B cell (primary cell): ENCODE measurements around the gene MICOS13. TPM values are rescaled to one million over a fixed set of nuclear protein-coding genes. Genes with fewer than 3 reads are reported as not detected.

Experiments used
- ATAC-seq: fragments of 200-7000 bp; cut with Tn5 transposase; one replicate; pipeline ENCODE4 v1.10.0; 2021; ENCODE audit warnings: low read depth, mild to moderate bottlenecking, moderate number of reproducible peaks, moderate library complexity
- CTCF ChIA-PET: fragments of 350-600 bp; sonication (Branson Sonifier 250); formaldehyde crosslinking; loops from one replicate; lab custom pipeline; 2021; ENCODE audit warnings: antibody characterized with exemption, inconsistent platforms; lab: Charles Lee
- POLR2A ChIA-PET: fragments of 350-600 bp; sonication (Branson Sonifier 250); formaldehyde crosslinking; loops from one replicate; lab custom pipeline; 2021; ENCODE audit warnings: antibody characterized with exemption; lab: Charles Lee
- DNase-seq: peaks from one replicate; pipeline ENCODE4 v3.0.0; 2013
- H2AFZ ChIP-seq: 2 replicates; pipeline ENCODE4 v1.6.1; 2012; ENCODE audit warnings: mild to moderate bottlenecking, low read depth, low read length; ENCODE audit not compliant: insufficient read depth, poor library complexity, severe bottlenecking
- H3K27ac ChIP-seq, 2 donors: 1 replicate in 1 of 2; 2 replicates in 1 of 2; pipeline ENCODE4 v1.5.1; 2012 to 2013; ENCODE audit warnings: low read length in 2 of 2, mild to moderate bottlenecking in 2 of 2, moderate library complexity in 1 of 2
- H3K27me3 ChIP-seq, 4 experiments: fragments of 200-600 bp in 1 of 4; sonication (generic) in 1 of 4; replicated peaks in 1 of 4; 1 replicate in 2 of 4; 2 replicates in 2 of 4; pipeline versions ENCODE4 v1.6.1 to v1.7.0; 2013 to 2016; ENCODE audit warnings: low read length in 3 of 4, mild to moderate bottlenecking in 2 of 4, mixed read lengths in 1 of 4, moderate library complexity in 1 of 4; ENCODE audit not compliant: insufficient read depth in 4 of 4, control insufficient read depth in 3 of 4; ENCODE audit errors: control extremely low read depth in 1 of 4
- H3K36me3 ChIP-seq, 2 experiments: replicated peaks in 1 of 2; 1 replicate in 1 of 2; 2 replicates in 1 of 2; pipeline versions ENCODE4 v1.6.1 to v1.7.1; 2013; ENCODE audit warnings: low read length in 1 of 2; ENCODE audit not compliant: insufficient read depth in 2 of 2, control insufficient read depth in 1 of 2; ENCODE audit errors: control extremely low read depth in 1 of 2, extremely low read depth in 1 of 2
- H3K4me1 ChIP-seq, 2 donors: fragments of 200-600 bp in 1 of 2; sonication (generic) in 1 of 2; 1 replicate in 1 of 2; 2 replicates in 1 of 2; pipeline versions ENCODE4 v1.5.1 to v1.6.1; 2013 to 2017; ENCODE audit warnings: low read length in 2 of 2; ENCODE audit not compliant: control insufficient read depth in 2 of 2, insufficient read depth in 2 of 2
- H3K4me2 ChIP-seq: replicated peaks from 2 replicates; pipeline ENCODE3; 2012; ENCODE audit warnings: mild to moderate bottlenecking, low read depth, low read length; ENCODE audit not compliant: poor library complexity, severe bottlenecking
- H3K4me3 ChIP-seq, 5 experiments: fragments of 200-600 bp in 1 of 5; sonication (generic) in 1 of 5; 1 replicate in 3 of 5; 2 replicates in 2 of 5; pipeline versions ENCODE4 v1.5.1 to v1.7.0; 2011 to 2016; ENCODE audit warnings: low read length in 4 of 5, mild to moderate bottlenecking in 4 of 5, low read depth in 2 of 5, control low read depth in 1 of 5, moderate library complexity in 1 of 5; ENCODE audit not compliant: insufficient read depth in 1 of 5; ENCODE audit errors: control extremely low read depth in 1 of 5, extremely low read depth in 1 of 5
- H3K79me2 ChIP-seq: fragments of 200-600 bp; sonication (generic); one replicate; pipeline ENCODE4 v1.6.0; 2016; ENCODE audit warnings: low read length; ENCODE audit not compliant: control insufficient read depth, insufficient read depth
- H3K9ac ChIP-seq: fragments of 200-600 bp; sonication (generic); 2 replicates; pipeline ENCODE4 v1.6.1; 2017; ENCODE audit warnings: mild to moderate bottlenecking, low read length, moderate library complexity
- H3K9me3 ChIP-seq, 3 donors: one replicate each; pipeline versions ENCODE4 v1.6.1 to v1.7.1; 2013; ENCODE audit warnings: low read length in 2 of 3; ENCODE audit not compliant: control insufficient read depth in 2 of 3, insufficient read depth in 1 of 3; ENCODE audit errors: control extremely low read depth in 1 of 3
- H4K20me1 ChIP-seq: 2 replicates; pipeline ENCODE4 v1.6.0; 2012; ENCODE audit warnings: mild to moderate bottlenecking, low read length; ENCODE audit not compliant: insufficient read depth, control insufficient read depth, poor library complexity, severe bottlenecking
- H3K27ac Mint-ChIP-seq: one replicate; pipeline ENCODE4 v1.8.0; 2021; ENCODE audit warnings: mixed read lengths
- H3K27me3 Mint-ChIP-seq: one replicate; pipeline ENCODE4 v1.8.0; 2021; ENCODE audit warnings: mixed read lengths
- H3K4me1 Mint-ChIP-seq: one replicate; pipeline ENCODE4 v1.8.0; 2021; ENCODE audit warnings: mixed read lengths
- H3K4me3 Mint-ChIP-seq: one replicate; pipeline ENCODE4 v1.8.0; 2021; ENCODE audit warnings: mixed read lengths
- H3K9me3 Mint-ChIP-seq: one replicate; pipeline ENCODE4 v1.8.0; 2022; ENCODE audit warnings: mixed read lengths; ENCODE audit not compliant: insufficient read depth
- EZH2 ChIP-seq: IDR thresholded peaks from 2 replicates; pipeline ENCODE4 v1.6.1; 2012; ENCODE audit warnings: borderline replicate concordance, low read depth, mild to moderate bottlenecking, moderate library complexity, low read length; ENCODE audit not compliant: insufficient read depth, poor library complexity, severe bottlenecking
- WGBS: methylation state at CpG from one replicate; pipeline ENCODE4 v1.1.5; 2013; ENCODE audit warnings: missing lambda C conversion rate; ENCODE audit not compliant: insufficient coverage; 5-methylcytosine and 5-hydroxymethylcytosine counted together
- intact Hi-C: fragments of 100-400 bp; cut with micrococcal nuclease; formaldehyde crosslinking; loops from one replicate; pipeline ENCODE4 v1.10.0; 2022
- polyA plus RNA-seq: library from polyadenylated mRNA; depleted of rRNA; stranded (reverse); fragments of >200 nt; gene quantifications from 2 replicates; pipeline ENCODE4 v1.2.3, GENCODE V29; 2012
- total RNA-seq, 2 donors: library from RNA; stranded (reverse); fragments of 120-200 nt in 1 of 2; gene quantifications; 1 replicate in 1 of 2; 2 replicates in 1 of 2; pipeline versions ENCODE4 v1.2.3 to v1.2.4, GENCODE V29; 2013 to 2022
- TF ChIP-seq, protein P1 (sequence below): fragments of 200-600 bp; IDR thresholded peaks from one replicate; pipeline ENCODE4 v1.8.0; 2022; ENCODE audit warnings: antibody characterized with exemption, mild to moderate bottlenecking

MICOS13 gene
- total and polyA plus RNA-seq, 2 donors (not counting 1 experiment from before 2014, with no cell fraction given): 30.8 to 41.9 TPM

DNA sequence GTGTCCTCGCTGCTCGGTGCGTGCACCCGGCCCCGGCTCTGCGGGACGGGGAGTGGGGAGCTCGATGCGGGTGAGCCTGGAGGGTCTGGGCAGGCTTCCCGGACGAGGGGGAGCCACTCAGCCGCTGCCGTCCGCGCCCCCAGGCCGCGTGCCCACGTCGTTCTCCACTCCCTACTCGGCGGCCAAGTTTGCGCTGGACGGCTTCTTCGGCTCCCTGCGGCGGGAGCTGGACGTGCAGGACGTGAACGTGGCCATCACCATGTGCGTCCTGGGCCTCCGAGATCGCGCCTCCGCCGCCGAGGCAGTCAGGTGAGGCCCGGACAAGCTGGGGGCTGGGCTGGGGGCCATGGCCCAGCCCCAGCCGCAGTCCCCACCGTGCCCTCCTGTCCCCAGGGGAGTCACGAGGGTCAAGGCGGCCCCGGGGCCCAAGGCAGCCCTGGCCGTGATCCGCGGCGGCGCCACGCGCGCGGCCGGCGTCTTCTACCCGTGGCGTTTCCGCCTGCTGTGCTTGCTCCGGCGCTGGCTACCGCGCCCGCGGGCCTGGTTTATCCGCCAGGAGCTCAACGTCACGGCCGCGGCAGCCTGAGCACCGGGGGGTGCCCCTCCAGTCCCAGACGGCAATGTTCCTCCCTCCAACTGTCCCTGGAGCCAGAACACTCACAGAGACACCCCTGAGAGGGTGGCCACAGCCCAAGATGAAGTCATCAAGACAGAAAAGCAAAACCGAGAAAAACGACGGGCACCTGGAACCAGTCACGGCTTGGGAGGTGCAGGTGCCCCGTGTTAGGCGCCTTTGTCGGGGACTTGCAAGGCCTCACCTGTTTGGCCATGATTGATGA, 7.3 kb upstream of the MICOS13 start:
- Histone ChIP-seq H3K9ac (peak overlapping the region; percentile 70), H3K4me2 (peak overlapping the region; percentile 83), H3K4me3 (peak overlapping the region in 4 of 5 experiments; percentile 44 to 71 (median 68)), H3K9me3 (peaks cover 0 to 12% (median 0%) of the 10 kb centered on the region in 3 donors), H3K36me3 (peaks cover 0 to 13% of the 10 kb centered on the region in 2 experiments), H3K79me2 (peaks cover 24% of the 10 kb centered on the region), H2AFZ (peak overlapping the region; percentile 80), H3K27me3 (no peaks in the 10 kb centered on the region), H4K20me1 (peaks cover 24% of the 10 kb centered on the region), H3K27ac (no peak overlapping the region), H3K4me1 (peaks cover 14 to 39% of the 10 kb centered on the region in 2 donors)
- ATAC-seq (no peak), DNase-seq (no peak)
- CTCF ChIA-PET: interaction anchor here (0.7 to 2.2 kb wide), 10 partner anchors 12 to 107 kb away, joined by 3 to 10 read pairs (median 3); partner anchors contain the start of genes CATSPERD, LONP1, SAFB and SAFB2
- TF ChIP-seq EZH2: no peak
- TF ChIP-seq, protein P1, sequence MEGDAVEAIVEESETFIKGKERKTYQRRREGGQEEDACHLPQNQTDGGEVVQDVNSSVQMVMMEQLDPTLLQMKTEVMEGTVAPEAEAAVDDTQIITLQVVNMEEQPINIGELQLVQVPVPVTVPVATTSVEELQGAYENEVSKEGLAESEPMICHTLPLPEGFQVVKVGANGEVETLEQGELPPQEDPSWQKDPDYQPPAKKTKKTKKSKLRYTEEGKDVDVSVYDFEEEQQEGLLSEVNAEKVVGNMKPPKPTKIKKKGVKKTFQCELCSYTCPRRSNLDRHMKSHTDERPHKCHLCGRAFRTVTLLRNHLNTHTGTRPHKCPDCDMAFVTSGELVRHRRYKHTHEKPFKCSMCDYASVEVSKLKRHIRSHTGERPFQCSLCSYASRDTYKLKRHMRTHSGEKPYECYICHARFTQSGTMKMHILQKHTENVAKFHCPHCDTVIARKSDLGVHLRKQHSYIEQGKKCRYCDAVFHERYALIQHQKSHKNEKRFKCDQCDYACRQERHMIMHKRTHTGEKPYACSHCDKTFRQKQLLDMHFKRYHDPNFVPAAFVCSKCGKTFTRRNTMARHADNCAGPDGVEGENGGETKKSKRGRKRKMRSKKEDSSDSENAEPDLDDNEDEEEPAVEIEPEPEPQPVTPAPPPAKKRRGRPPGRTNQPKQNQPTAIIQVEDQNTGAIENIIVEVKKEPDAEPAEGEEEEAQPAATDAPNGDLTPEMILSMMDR: peak; percentile 43
- Mint-ChIP-seq H3K27ac (peak overlapping the region; percentile 16), H3K4me3 (peak overlapping the region; percentile 93), H3K4me1 (peaks cover 40% of the 10 kb centered on the region), H3K27me3 (no peaks in the 10 kb centered on the region), H3K9me3 (no peaks in the 10 kb centered on the region)
- 63% methylated on average over 76 of the region's 76 CpGs for WGBS
- intact Hi-C loops: loop anchor here (5.0 to 10.0 kb wide), 2 partner anchors 1660 to 1923 kb away; partner anchors contain the start of genes APBA3, ARHGEF18 and MRPL54
- POLR2A ChIA-PET: interaction anchor here (1.1 to 1.9 kb wide), 2 partner anchors 8 to 65 kb away, joined by 4 to 13 read pairs; partner anchors contain the start of genes SAFB and SAFB2
